GM19467 (cell line): ENCODE results near the gene DYNC2LI1.

Experiments used
- ATAC-seq: cut with Tn5 transposase; IDR thresholded peaks from one replicate; pipeline ENCODE4 v1.9.1; 2021; ENCODE audit warnings: mild to moderate bottlenecking, moderate library complexity; ENCODE audit not compliant: unreplicated experiment

The DYNC2LI1 gene

DNA sequence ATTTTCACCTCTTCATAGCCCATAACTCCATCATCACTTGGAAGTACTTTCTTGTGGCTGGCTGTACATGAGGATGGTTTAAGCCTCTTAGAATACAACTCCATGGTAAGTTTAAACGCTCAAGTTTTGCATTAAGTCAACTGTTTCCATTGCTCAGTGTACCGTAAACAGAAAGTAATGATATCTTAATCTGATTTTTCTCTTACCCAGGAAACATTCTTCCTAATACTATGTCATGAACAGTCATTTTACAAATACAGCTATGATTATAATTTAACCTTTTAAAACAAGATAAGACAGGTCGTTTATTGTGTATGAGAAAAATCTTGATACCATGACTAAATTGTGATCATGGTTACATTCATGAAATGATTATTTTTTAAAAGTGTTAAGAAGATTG is 11.6 kb upstream of the DYNC2LI1 start:
- ATAC-seq = no peak

DNA sequence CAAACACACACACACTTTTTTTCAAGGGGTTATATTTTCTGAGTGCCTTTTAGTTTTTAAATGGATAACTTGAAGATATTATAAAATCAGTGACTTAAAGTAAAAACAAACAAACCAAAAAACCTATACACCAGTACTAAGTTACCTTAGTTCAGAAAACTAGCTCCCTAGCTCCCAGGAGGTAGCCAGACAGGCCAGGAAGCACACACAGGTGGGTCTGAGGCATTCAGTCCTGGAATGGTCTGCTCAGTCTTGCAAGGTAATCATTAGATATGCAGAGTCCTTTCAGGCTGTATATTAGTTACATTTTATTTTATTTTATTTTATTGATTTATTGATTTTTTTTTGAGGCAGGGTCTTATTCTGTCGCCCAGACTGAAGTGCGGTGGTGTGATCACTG is 10.7 kb upstream of the DYNC2LI1 start:
- no peak for ATAC-seq

DNA sequence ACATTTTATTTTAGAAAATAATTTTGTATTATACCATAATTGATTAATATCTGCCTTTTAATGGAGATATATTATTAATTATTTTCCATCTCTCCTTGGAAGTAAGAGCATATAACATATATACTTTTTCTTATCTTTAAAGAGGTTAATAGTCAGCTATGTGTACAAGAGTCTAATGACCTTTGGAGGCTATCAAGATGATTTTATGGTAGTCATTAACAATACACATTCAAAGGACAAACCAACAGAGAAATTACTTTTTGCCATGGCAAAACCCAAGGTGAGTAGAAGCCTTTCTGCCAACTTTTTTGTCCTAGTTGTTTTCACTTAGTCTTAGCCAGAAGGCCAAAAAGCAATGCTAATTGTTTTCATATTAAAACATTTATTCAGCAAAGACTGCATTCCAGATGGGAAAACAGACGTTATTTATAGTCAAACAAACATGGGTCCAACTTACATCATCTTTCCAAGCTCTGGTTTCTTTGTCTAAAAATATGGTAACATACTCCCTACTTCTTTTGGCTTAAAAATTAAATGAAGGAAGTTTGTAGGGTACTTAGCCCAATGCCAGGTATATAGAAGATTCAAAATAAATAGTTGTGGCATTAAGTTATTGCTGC is 9.6 kb upstream of the DYNC2LI1 start:
- ATAC-seq = no peak

DNA sequence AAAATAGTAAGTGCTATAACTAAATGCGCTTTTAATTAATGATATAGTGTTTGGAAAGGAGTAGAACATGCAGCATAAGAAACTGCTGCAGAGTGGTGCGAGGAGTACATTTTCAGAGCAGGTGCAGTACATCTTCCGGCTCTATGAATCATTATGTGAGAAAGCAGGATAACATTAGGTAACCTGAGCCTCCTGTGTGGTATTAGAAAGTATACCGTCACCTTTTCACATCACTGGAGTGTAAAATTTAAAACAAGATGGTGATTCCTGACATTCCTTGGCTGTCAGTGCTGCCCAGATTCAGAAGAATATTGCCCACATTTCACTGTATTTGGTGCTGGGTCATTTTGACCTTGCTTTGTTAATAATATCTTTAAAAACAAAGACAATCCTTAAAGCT is 7.8 kb upstream of the DYNC2LI1 start:
- no peak for ATAC-seq

DNA sequence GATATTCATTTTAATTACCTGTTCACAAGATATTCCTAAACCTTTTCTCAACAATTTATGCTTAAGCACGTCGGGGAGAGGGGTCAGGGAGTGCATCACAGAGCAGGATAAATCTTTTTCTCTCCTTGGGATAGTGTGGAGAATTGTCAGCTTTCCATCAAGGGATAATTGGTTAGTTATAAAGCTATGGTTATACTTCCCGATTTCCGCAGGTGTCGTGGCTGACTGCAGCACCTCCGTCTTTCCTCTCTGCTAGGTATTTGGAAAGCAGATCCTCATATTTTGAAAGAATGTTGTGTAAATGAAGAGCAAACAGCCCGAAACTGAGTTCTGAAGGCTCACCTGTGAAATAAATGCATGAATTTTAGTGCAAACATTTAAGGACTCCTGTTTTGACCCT is 778 bp downstream of the DYNC2LI1 start:
- no peak for ATAC-seq

DNA sequence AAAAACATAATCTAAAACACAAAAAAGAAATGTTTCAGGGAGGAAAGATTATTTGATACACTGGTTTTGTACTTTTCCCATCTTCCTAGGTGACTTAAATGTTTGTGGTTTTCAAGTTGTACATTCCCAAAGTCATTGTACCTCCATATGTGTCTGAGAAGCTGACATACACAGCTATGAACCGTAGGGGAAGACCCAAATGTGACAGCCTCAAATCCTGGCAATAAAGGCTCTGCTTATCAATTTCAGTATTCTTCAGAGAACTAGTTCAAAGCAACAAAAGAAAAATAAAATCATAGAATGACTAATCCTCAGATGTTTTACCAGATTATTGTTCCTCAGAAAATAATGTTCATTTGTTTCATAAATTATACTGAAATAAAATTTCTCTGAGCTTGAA is 2.5 kb downstream of the DYNC2LI1 start:
- ATAC-seq = no peak

DNA sequence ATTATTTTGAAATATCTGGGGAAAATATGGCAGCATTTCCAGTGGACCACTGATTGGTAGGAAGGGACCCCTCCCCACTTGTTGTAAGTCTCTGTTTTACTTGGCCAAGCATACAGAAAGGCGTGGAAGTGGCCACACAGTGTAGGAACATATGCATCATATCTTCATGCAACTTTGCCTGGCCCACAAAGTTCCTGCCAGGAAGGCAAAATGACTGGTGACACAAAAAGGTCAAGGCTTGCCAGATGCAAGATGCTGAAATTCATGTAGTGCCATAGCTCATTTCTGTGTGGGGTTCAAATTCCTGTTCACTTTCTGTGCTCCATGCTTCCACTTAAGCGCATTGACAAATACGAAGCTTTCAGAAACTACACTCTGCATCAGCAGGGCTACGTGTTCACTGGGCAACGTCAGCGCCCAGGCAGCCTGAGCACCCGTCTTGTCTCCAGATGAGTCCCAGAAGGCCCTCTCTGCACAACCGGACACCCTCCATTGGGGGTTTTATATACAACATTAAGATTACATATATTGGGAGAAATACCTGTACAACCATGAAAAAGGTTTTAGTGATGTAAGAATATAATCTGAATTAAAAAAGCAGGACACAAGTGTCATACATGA is 3.6 kb downstream of the DYNC2LI1 start:
- ATAC-seq = no peak

DNA sequence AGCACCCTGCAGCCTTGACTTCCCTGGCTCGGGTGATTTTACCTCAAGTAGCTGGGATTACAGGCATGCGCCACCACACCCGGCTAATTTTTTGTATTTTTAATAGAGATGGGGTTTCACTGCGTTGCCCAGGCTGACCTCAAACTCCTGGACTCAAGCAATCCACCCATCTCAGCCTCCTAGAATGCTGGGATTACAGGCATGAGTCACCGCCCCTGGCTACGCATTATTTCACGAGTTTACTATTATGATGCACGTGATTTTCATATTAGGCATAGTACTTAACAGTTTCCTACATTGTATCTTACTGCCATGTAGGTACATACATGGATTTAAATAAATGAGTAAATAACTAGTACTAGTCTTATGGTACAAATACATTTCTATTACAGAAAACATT is 4.4 kb downstream of the DYNC2LI1 start:
- no peak for ATAC-seq

DNA sequence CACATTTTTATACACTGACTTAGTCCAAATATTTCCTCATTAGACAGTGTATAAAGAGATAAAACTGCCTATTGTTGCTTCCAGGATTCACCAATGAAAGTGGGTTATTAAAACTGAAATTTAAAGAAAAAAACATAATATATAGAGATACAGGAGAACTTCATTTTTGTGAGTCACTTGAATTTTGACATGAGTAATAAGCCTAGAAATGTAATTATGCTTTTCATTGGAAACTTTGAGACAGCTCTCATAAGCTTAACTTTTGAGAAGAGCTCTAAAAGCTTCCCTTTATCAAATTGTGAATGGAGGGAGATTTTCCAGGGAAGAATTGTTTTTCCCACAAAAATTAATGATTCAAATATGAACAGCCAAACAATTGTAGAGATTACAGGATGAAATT is 14.1 kb downstream of the DYNC2LI1 start:
- no peak for ATAC-seq

DNA sequence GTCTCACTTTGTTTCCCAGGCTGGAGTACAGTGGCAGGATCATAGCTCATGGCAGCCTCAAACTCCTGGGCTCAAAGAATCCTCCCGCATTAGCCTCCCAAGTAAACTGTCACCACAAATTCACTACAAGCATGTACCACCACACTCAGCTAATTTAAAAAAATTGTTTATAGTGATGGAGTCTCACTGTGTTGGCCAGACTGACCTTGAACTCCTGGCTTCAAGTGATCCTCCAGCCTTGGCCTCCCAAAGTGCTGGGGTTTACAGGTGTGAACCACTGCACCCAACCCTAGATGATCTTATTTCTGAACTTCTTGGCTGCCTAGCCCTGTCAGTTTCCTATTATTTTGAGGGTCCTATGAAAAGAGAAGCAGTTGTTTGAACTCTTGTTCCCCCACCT is 14.8 kb downstream of the DYNC2LI1 start:
- no peak for ATAC-seq

DNA sequence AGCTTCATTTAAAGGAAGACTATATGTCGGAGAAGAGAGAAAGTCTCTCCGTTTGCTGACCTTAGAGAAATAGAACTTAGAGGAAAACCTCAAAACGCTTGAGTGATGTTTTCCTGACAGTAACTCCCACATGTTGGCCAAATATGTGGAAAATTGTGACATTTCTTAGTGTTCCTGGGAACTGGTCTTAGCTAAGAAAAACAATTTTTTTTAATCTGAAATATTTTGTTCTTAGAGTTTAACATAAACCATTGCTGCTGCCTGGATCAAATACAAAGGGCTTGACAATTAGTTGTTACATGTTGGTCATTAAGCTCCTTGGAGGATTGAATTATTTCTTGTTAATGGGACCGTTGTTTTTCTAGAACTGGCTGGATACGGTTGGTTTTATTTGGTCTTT is 16.3 kb downstream of the DYNC2LI1 start:
- no peak for ATAC-seq

DNA sequence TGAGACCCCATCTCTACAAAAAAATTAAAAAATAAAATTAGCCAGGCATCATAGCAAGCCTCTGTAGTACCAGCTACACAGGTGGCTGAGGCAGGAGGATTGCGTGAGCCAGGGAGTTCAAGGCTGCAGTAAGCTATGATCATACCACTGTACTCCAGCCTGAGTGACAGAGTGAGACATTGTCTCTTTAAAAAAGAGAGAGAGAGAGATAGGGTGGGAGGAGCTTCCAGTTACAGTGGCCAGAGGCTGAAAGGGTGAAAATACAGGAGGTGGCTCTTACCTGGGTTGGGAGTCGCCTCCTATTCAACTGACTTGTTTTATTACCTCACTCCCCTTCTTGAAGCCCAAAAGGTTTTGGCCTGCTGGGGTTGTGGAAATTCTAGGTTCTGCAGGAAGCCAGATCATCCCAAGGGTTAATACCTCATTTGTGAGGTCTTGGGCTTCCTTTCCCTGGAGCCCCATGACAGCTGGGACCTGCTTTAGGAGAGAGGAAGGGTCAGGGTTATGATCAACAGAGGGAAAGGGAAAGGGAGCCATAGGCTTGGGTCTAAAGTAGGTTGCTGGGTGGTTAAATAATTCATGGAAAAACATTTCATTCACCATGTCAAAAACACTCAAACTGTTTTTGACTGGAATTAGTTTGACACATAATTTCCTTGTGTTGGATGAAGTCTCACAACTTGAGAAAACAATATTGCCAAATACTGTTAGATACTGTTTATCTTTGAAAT is 17.4 kb downstream of the DYNC2LI1 start:
- no peak for ATAC-seq

DNA sequence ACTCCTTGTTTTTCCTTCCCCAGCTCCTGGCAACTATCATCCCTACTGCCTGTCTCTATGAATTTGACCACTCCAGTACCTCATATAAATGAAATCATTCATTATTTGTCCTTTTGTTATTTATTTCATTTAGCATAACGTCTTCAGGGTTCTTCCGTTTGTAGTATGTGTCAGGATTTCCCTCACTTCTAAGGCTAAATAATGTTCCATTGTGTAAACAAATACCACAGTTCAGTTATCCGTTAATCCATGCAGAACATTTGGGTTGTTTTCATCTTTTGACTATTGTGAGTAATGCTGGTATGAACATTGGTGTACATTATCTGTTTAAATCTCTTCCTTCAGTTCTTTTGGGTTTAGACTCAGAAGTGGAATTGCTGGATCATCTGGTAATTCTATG is 18.8 kb downstream of the DYNC2LI1 start:
- no peak for ATAC-seq

DNA sequence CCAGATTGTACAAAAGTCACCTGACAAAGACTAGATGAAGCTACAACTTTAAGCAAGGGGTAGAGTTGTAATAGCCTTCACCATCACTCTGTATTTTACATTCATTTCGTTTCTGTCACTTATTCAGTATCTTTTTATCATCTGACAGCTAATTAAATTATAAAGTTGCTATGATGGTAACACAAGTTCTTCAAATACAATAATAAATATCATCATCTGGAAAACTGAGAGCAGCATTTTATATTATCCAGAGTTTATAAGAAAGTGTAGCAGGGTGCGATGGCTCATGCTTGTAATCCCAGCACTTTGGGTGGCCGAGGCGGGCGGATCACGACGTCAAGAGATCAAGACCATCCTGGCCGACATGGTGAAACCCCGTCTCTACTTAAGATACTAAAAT is 21.1 kb downstream of the DYNC2LI1 start:
- ATAC-seq = no peak

DNA sequence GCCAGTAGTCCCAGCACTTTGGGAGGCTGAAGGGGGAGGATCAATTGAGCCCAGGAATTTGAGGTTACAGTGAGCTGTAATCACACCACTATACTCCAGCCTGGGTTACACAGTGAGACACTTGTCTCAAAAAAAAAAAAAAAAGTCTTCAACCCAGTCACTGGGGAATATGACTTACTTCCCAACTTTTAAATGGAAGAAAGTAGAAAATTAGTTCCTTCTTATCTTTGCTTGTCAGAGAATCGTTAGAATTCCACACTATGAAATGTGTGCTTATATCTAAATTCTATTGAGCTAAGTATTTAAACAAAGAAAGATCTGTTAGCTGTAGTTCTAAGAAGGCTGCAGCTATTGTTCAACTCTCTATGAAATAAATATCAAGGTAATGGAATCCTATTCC is 22.4 kb downstream of the DYNC2LI1 start:
- ATAC-seq = no peak

DNA sequence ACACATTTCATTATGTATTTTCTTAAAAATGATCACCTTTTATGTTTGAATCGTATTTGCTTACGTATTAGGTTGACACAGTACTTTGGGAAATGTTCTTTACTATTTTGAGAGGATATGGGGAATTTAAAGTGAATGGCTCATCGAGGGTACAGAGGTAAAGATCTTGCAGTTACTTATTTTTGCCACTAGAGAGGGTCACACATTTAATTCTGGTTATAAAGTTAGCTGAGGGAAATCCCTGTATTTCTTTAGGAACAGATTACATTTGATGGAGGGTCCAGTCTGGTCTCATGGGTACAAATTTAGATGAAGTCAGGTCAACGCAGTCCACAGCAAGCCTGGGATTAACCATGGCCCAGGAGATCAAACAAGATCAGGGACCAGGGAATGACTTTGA is 24.5 kb downstream of the DYNC2LI1 start:
- ATAC-seq = no peak

DNA sequence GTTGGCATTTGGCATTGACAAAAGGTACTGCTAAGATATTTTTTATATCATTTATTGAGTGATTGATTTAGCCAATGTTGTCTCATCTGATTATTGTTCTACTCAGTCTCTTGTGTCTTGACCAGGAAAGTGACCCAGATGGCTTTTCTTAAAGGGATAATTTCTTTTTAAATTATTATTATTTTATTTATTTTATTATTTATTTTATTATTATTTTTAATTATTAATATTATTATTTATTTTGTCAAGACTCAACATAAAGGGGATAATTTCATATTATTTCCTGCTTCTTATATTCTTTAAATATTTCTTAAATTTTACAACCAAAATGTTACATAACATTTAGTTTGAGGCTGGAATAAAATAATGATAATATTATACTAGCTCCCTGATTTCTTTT is 27.1 kb downstream of the DYNC2LI1 start:
- no peak for ATAC-seq

DNA sequence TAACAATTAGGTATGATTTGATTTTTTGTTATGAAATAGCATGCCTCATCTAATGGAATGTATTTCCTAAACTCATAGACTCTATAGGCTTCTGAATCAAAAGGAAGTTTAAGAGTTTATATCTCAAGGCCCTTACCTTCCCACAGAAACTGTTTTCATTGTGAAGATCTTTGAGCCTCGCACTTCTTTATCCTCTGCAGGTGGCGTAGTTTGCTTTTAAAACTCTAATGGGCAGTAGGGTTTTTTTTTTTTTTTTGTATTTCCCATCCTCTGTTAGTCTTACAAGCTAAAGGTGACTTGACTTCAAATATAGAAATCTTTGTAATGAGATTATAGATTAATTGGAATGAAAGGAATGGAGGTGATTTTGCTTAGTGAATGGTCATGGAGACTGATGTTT is 28.3 kb downstream of the DYNC2LI1 start:
- ATAC-seq = no peak

DNA sequence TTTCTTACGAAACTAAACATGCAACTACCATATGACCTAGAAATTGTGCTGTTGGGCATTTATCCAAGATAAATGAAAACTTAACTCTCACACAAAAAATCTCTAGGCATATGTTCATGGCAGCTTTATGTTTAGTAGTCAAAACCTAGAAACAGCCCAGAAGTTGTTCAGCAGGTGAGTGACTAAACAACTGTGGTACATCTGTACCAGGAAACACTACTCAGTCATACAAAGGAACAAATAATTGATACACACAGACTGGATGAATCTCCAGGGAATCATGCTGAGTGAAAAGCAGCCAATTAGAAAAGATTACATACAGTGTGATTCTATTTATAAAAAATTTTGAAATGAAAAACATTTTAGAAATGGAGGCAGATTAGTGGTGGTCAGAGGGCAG is 29.3 kb downstream of the DYNC2LI1 start:
- ATAC-seq = no peak

DNA sequence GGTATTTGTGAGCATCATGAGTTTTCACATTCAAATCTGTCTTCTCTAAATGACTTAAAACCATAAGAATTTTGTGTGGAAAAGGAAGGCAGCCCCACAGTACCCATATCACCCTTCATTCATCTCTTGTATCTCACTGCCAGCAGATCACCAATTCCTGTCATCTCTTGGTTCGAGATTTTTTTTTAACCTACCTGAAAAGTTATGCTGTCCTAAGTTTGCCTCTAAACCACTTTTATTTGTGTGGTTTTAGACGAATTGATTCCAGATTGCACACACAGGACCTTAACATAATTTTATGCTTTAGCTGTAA is 32.8 kb downstream of the DYNC2LI1 start:
- no peak for ATAC-seq

DNA sequence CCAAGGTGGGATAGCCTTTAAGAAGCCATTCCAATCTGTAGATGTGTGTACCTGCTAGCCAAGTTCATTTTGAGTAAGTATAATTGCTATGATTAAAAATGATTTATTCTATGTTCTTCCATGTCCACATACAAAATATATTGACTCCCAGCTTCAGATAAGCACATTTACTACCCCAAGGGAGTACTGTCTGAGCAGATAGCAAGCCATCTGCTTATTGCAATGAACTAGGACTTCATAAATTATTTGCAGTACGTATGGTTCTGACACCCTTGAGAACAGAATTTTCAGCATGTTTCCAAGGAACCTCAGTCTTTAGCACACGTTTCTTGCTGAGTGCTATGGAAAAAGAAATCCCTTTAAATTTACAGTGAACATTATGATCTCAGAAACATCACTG is 36.6 kb downstream of the DYNC2LI1 start:
- no peak for ATAC-seq

DNA sequence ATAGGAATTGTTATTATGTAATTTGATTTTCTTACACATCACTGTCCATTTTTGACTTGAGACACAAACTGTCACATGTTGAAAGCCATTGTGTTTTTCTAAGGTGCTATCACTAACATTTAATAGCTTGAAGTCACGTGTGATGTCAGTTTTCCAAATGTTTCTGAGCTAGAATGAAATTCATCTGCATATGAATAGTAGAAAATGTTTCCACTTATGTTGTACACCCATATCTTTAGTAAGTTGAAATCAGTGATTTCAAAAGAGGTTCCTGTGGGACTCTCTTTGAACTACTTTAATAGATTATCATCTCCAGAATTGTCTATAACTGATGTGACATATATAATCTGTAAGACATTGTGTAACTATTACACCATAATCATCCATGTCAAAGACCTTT is 37.0 kb downstream of the DYNC2LI1 start:
- no peak for ATAC-seq

DNA sequence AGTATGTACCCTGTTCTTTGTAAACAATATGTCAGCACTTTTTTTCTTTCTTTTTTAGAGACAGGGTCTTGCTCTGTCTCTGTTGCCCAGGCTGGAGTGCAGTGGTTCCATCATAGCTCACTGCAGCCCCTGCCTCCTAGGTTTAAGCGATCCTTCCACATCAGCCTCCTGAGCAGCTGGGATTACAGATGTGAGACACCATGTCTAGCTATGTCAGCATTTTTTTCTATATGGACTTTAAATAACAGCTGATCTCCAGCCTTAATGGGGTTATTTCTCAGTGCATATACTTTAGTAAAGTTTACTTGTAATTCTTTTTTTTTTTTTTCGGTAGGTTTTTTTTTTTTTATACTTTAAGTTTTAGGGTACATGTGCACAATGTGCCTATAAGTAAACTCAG is 38.2 kb downstream of the DYNC2LI1 start:
- ATAC-seq = no peak
